ELR (cell line): Measurements from ENCODE around the gene ARHGAP25.

ENCODE experiments used
- DNase-seq: peaks from one replicate; pipeline ENCODE4 v3.0.0-alpha.2; 2015; ENCODE audit warnings: low read depth

Gene ARHGAP25

DNA sequence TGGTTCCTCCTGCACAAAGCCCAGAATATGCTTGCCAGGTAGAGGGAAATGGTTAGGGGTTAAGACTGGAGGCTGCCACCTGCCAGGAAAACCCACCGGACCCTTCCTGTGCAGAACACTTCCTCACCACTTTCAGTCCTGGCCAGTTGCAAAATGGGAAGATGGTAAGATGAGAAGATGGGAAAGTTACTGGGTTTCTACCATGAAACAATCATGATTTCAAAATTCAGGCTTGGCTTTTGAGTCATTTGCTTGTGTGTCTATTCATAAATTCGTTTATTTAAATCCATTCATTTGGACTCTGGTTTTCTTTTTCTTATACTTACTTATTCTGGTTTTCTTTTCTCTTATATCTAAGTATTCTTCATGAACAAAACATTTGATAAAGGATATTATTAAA, 129.4 kb downstream of the ARHGAP25 start:
- no peak for DNase-seq

GRCh38 chr2:68865108-68865507, 130.5 kb downstream of the ARHGAP25 start:
- DNase-seq, result no peak

DNA sequence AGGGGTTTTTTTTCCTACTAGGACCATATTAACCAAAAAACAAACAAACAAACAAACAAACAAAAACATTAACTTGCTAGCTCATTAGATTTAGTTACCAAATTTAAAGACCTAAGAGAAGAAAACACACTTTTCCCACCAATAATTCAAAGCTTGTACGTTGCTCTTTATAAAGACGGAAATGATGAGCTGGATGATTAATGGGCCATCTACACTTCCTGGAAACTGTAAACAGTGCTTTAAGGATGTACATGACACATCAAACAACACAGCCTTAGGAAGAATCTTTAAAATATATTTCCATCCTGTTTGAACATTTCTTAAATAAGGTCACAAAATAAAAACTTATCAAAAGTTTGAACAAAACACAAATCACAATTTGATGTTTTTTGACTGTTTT, 135.6 kb downstream of the ARHGAP25 start:
- peak; percentile 82 for DNase-seq

DNA sequence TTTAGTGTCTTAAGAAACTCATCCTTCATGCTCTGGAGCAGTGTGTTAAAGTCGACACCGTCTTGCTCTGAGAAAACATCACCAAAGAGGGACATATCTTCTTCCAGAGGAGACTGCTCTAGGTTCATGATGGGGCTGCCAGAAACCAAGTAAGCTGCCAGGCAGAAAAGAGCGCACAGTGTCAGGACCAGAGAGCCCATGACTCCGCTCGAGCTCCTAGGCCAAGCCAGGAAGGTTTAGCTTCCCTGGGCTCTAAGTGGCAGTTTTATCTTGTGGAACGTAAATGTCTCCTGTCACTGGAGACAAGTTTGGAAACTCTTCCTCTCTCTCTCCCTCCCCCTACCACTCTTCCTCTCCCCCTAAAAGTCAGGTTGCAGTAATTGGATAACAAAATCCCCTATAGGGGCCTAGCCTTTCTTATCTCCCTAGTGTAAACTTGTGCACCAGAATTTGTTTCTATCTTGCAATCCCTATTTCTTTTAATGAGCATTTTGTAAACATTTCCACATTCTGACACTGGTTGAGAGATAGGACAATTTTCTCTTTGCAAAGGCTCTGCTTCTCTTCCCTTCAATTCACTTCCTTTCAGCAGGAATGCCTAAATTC, 136.7 kb downstream of the ARHGAP25 start, which contains the start of gene BMP10:
Gene BMP10 (minus strand): TSS at position 239 of the 606 bp plus-strand sequence. CDS start 39 bp downstream, at position 200.
- DNase-seq, result no peak
